ENCODE measurements around the gene PDLIM5. TPM values are rescaled to one million over a fixed set of nuclear protein-coding genes. Genes with fewer than 3 reads are reported as not detected.
A peak's percentile ranks its signal among the peaks of the same experiment; 100 is the strongest.

The PDLIM5 gene
- total RNA-seq, 4 donors from 2014 or later = 77.7 to 128 (median 109) TPM

GRCh38 chr4:94452476-94453371, 982 bp downstream of the PDLIM5 start:
- 3% methylated on average over 26 of the region's 26 CpGs for WGBS, 2 donors
- intact Hi-C loops (cut with DNase I) = no loop called here
- Histone ChIP-seq H3K27me3 (no peaks in the 10 kb centered on the region), H3K9me3 (no peaks in the 10 kb centered on the region), H3K4me3 (replicated peaks in 1 of 3) (peak overlapping the region; percentile 55 to 99 (median 91)), H3K27ac (peak overlapping the region; percentile 77 to 97 (median 97)), H3K36me3 (no peaks in the 10 kb centered on the region), H3K4me1 (peaks cover 19 to 30% of the 10 kb centered on the region in 2 donors)
- no peak for TF ChIP-seq CTCF (IDR thresholded peaks at IDR 0.05)
- TF ChIP-seq POLR2A (IDR thresholded peaks at IDR 0.05) = peak in 1 of 2 donors; percentile 71
- peak; percentile 59 to 77 for DNase-seq

DNA sequence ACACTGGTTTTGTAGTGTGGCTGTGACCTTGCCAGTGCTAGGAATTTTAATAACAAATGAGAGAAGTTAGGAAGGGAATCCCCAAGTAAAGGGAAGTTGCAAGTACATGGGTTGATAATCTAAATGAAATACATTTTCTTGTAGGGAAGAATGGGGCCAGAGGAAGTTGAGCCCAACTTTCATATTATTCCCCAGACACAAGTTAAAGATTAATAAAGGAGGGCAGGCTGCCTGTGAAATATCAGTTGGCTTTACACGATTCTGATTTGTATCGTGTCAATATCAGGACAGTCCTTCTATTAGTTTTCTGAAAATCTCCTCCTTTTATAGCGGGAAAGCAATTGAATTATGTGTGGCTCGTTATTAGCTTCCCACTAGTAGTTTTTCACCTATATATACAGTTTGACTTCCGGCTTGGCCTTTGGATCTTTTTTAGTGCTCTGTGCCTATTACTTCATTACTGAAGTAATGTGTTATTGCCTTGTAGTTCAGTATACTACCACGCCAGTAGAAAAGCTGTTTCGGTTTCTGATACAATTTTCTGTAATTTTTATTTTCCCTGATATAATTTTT, 1.7 kb downstream of the PDLIM5 start:
- intact Hi-C loops (cut with DNase I) = no loop called here
- no peaks in the 10 kb centered on the region for H3K36me3 ChIP-seq
- WGBS, 2 donors = 80 to 89% methylated on average over 7 of the region's 7 CpGs
- peak overlapping the region in 1 of 3 donors; percentile 91 for H3K4me3 ChIP-seq (replicated peaks in 1 of 3)
- no peak for TF ChIP-seq POLR2A (IDR thresholded peaks at IDR 0.05)
- H3K9me3 ChIP-seq = no peaks in the 10 kb centered on the region
- peak overlapping the region; percentile 77 to 97 (median 97) for H3K27ac ChIP-seq
- DNase-seq = no peak
- no peaks in the 10 kb centered on the region for H3K27me3 ChIP-seq
- peaks cover 26 to 34% of the 10 kb centered on the region in 2 donors for H3K4me1 ChIP-seq

- no peaks in the 10 kb centered on the region for H3K27me3 ChIP-seq
- peak overlapping the region; percentile 14 to 77 (median 21) for H3K27ac ChIP-seq
- H3K4me3 ChIP-seq (replicated peaks in 1 of 3) = no peak overlapping the region
- no peaks in the 10 kb centered on the region for H3K9me3 ChIP-seq
- 45 to 58% methylated on average over 2 of the region's 2 CpGs for WGBS, 2 donors
- H3K36me3 ChIP-seq = no peaks in the 10 kb centered on the region
- intact Hi-C loops (cut with DNase I) = no loop called here
- DNase-seq = no peak
- TF ChIP-seq POLR2A (IDR thresholded peaks at IDR 0.05) = no peak
- peaks cover 35 to 42% of the 10 kb centered on the region in 2 donors for H3K4me1 ChIP-seq
Measured at GRCh38 chr4:94454405-94454804, 2.7 kb downstream of the PDLIM5 start.

GRCh38 chr4:94455081-94455480, 3.3 kb downstream of the PDLIM5 start:
- H3K27me3 ChIP-seq = no peaks in the 10 kb centered on the region
- no peak overlapping the region for H3K4me3 ChIP-seq (replicated peaks in 1 of 3)
- no peaks in the 10 kb centered on the region for H3K36me3 ChIP-seq
- intact Hi-C loops (cut with DNase I) = no loop called here
- DNase-seq = peak; percentile 25 to 37
- TF ChIP-seq POLR2A (IDR thresholded peaks at IDR 0.05) = no peak
- TF ChIP-seq CTCF (IDR thresholded peaks at IDR 0.05) = no peak
- no peaks in the 10 kb centered on the region for H3K9me3 ChIP-seq
- peaks cover 38 to 49% of the 10 kb centered on the region in 2 donors for H3K4me1 ChIP-seq
- WGBS, 2 donors = 64 to 75% methylated on average over 3 of the region's 3 CpGs
- H3K27ac ChIP-seq = peak overlapping the region in 1 of 3 donors; percentile 5

DNA sequence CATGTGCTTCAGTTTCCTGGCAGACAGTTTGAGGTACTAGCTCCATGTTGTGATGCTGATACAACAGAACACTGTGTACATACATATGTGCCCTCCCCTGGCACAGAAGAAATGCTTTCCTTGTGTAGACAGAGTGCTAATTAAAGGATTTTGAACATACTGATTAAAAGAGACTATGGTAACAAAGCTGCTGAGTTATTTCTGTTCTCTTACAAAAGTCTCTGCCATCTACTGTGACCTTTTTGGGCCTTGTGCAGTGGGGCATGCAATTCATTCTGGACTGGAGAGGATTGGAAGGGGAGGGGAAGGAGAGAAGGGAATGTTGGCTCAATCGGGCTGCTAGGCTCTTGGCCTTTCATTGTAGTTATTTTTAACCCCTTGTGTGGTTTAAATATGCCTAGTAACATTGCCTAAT, 6.0 kb downstream of the PDLIM5 start:
- peak; percentile 77 to 83 for DNase-seq
- H3K4me1 ChIP-seq = peaks cover 42 to 56% of the 10 kb centered on the region in 2 donors
- no peaks in the 10 kb centered on the region for H3K27me3 ChIP-seq
- H3K36me3 ChIP-seq = no peaks in the 10 kb centered on the region
- TF ChIP-seq POLR2A (IDR thresholded peaks at IDR 0.05) = peak in 1 of 2 donors; percentile 27
- no peak for TF ChIP-seq CTCF (IDR thresholded peaks at IDR 0.05)
- H3K27ac ChIP-seq = peak overlapping the region; percentile 61 to 74 (median 73)
- 0 to 12% methylated on average over 1 of the region's 1 CpG for WGBS, 2 donors
- no peaks in the 10 kb centered on the region for H3K9me3 ChIP-seq
- no peak overlapping the region for H3K4me3 ChIP-seq (replicated peaks in 1 of 3)
- intact Hi-C loops (cut with DNase I) = no loop called here

DNA sequence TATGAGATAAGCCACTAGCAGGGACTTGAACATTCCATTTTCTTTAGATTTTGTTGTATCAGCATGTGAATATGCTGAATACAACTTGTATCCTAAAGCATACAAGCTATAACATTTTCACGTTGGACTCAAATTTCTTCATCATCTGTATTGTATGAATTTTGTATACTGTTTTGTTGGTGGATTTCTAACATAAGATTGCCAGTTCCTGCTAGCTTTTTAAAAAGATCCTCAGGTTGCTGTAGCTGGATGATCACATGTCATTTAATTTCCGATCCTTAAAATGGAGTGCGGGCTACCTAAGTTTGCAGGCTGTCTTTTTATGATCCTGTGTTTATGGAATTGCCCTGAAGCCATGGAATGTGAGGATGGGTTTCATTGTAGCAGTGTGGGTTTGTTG, 6.9 kb downstream of the PDLIM5 start:
- intact Hi-C loops (cut with DNase I) = no loop called here
- Histone ChIP-seq H3K27ac (peak overlapping the region; percentile 61 to 74 (median 73)), H3K4me3 (replicated peaks in 1 of 3) (no peak overlapping the region), H3K4me1 (peaks cover 36 to 62% of the 10 kb centered on the region in 2 donors), H3K36me3 (no peaks in the 10 kb centered on the region), H3K9me3 (no peaks in the 10 kb centered on the region), H3K27me3 (no peaks in the 10 kb centered on the region)
- no peak for DNase-seq
- 39 to 42% methylated on average over 3 of the region's 3 CpGs for WGBS, 2 donors
- TF ChIP-seq POLR2A (IDR thresholded peaks at IDR 0.05) (no peak), CTCF (IDR thresholded peaks at IDR 0.05) (no peak)

All from thyroid gland (tissue), 4 donors.